GM20000 (cell line): Measurements from ENCODE around the gene KCMF1.

Experiments
- DNase-seq: peaks from one replicate; pipeline ENCODE4 v3.0.0; 2012; ENCODE audit warnings: low spot score
- TF ChIP-seq, protein P1 (sequence below): IDR thresholded peaks from 2 replicates; pipeline ENCODE4 v1.5.1; 2012; ENCODE audit warnings: mild to moderate bottlenecking, control low read depth; ENCODE audit errors: extremely low read depth, missing control alignments

The KCMF1 gene

DNA sequence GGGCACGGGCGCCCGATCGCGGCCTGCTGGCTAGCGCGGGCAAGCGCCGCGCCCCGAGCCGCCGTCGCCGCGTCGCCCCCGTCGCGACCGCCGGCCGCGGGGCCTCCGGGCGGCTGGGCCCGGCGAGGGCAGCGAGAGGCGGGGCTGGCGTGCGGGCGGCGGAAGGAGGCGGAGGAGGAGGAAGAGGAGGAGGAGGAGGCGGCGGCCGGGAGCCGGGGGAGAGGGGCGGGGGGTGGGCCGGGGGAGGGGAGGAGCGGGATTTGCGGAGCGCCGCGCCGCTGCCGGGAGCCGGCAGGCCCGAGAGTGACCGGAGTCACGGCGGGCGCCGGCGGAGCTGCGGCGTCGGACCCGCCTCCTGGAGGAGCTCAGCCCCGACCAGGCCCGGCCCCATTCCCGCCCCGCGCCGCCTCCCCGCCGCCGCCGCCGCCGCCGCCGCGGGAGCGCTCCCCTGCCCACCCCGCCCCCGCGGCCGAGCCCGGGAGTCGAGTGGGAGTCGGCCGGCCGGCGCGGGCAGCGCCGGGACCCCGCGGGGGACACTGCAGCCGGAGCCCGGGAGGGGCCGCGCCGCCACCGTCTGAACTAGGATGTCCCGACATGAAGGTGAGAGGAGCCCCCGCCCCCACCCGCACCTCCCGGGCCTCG is at the start of gene KCMF1:
TSS of gene KCMF1 (plus strand) at position 294 of the 642 bp plus-strand sequence. CDS start at position 585, 291 bp downstream.
- TF ChIP-seq, protein P1, sequence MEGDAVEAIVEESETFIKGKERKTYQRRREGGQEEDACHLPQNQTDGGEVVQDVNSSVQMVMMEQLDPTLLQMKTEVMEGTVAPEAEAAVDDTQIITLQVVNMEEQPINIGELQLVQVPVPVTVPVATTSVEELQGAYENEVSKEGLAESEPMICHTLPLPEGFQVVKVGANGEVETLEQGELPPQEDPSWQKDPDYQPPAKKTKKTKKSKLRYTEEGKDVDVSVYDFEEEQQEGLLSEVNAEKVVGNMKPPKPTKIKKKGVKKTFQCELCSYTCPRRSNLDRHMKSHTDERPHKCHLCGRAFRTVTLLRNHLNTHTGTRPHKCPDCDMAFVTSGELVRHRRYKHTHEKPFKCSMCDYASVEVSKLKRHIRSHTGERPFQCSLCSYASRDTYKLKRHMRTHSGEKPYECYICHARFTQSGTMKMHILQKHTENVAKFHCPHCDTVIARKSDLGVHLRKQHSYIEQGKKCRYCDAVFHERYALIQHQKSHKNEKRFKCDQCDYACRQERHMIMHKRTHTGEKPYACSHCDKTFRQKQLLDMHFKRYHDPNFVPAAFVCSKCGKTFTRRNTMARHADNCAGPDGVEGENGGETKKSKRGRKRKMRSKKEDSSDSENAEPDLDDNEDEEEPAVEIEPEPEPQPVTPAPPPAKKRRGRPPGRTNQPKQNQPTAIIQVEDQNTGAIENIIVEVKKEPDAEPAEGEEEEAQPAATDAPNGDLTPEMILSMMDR = no peak
- DNase-seq = peak; percentile 94

DNA sequence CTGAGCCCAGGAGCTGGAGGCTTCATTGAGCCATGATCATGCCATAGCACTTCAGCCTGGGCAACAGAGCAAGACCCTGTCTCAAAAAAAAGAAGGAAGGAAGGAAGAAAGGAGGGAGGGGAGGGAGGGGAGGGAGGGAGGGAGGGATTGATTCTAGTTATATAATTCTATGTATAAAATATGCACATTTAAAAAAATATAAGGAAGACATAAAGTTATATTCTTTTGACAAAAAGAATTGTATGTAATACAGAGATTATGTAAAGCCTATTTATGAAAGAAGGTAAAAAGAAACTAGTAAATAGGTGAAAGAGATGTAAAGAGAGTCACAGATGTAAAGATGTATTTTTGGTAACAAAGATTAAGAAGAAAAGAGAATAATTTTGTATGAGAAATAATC is 48.0 kb upstream of the KCMF1 start:
- DNase-seq = no peak
- TF ChIP-seq, protein P1 = no peak

DNA sequence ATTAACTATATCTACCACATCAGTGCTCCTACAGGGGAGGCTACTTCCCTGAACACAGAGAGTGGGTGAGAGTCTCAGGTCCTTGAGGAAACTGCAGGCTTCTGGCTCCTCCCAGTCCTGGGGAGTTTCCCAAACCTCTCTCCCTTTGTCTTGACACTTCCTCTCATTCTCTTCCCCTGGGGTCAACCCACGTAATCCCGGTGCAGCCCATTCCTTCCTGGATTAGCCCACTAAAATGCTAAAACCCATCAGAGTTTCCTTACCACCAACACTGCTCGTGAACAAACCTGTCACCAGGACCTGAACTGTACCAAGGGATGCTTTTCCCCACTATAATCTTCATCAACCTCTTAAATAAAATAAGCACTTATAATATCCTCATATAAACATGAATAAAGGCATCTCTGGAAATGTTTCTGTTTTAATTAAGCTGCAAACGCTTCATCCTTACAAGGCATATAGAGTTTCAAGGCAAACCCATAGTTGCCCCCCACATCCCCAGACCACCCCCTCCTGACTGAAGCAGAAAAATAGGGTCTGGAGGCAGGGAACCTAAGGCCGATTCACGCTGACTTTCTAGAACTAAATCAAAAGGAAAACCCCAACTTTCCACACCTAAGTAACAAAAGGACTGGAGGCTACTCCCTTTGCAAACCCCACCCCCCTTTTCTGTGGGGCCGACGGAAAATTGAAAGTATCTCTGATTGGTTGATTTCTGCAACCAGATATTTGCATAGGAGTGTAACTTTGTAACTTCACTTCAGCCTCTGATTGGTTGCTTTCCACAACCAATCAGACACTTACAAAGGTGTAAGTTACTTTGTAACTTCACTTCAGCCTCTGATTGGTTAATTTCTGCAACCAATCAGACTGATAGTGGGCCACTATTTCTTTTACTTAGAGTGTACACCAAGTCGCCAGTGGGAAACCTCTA is 46.5 kb upstream of the KCMF1 start:
- TF ChIP-seq, protein P1 = no peak
- DNase-seq = no peak

DNA sequence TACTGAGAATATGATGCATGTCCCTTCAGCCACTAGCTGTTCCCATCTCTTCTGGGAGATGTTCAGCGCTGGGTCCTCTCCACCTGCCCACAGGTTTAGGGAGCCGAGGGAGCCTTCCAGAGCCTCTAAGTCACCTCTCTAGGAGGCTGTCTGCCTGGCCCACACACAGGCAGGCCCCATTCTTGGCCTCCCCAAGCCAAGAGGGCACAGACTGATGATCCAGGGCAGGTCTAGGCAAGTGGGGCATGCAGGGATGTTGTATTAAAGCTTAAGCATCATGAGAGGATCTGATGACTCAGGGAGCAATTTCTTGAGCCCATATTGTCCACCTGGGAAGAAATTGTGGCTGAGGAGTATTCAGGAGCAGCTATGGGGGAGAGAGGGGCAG is 45.6 kb upstream of the KCMF1 start:
- no peak for DNase-seq
- TF ChIP-seq, protein P1 = no peak

DNA sequence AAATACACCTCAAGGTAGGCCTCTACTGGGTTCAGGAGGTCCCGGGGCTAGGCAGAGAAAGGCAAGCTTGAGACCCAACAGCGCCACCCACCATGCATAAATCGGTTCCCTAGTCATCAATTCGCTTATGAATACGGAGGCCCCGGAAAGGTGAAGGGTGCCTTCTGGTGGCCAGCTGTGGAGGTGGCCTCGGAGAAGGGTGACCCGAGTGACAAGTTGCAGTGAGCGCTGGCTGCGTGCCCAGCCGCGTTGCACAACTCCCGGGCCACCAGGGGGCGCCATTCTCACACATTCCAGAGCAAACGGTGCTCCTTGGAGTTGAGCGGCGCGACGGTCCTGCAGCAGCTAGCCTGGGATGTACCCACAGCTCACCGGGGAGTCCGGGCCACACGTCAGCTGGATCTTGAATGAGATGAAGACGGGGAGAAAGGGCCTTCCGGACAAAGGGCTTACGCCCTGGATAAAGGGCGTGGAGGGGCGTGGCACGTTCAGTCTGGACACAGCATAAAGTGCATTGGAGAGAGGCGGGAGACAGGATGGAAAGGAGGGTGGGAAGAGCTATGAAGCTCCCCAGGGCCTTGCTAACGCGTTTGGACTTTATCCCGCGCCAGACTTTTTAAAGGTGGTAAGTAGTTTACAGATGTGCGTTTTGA is 45.1 kb upstream of the KCMF1 start:
- peak; percentile 71 for DNase-seq
- TF ChIP-seq, protein P1 = peak; percentile 87

DNA sequence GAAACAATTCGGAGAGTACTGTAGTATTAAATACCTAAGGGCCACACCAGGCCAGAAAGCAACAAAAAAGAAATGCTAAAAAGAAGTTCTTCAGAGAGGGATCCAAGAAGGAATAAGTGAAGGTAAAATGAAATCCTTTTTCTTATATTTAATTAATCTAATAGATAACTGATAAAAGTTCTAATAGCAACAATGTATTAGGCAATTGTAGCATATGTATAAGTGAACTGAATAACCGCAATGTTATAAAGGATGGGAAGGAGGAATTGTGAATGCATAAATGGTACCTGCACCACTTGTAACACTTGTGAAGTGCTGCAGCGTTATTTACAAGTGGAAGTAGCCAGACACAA is 43.7 kb upstream of the KCMF1 start:
- TF ChIP-seq, protein P1 = peak; percentile 2
- no peak for DNase-seq

DNA sequence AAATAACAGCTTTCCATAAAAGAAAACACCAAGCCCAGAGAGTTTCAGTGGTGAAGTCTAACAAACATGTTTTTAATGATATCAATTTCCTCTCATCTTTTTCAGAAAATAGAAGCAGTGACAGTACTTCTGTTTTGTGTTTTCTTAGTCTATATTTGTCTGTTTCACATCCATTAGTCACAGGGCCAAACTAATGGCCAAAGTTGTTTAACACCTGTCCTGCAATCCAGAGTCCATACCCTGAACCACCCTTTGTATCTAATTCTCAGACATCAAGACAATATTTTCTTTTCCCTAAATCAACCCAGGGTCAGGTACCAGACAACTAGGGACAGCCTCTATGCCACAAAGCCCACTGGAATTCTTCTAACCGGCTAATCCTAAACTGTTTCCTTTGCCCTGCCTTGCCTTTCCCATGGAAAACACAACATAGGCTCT is 39.6 kb upstream of the KCMF1 start:
- peak; percentile 50 for DNase-seq
- TF ChIP-seq, protein P1 = no peak
